Activated CD8-positive, alpha-beta memory T cell treated with anti-CD3 and anti-CD28 coated beads for 1 hour (primary cell): Measurements from ENCODE around the gene TMPRSS6.

Experiments used
- DNase-seq, 2 donors: peaks; one replicate each; pipeline ENCODE4 v3.0.0-alpha.2; 2020; ENCODE audit warnings: low read depth in 1 of 2; ENCODE audit errors: extremely low read depth in 1 of 2

The TMPRSS6 gene

GRCh38 chr22:37032535-37033460, 76.7 kb downstream of the TMPRSS6 start:
- DNase-seq, result no peak

- DNase-seq, result no peak
These were observed 77.4 kb downstream of the TMPRSS6 start for GRCh38 chr22:37032134-37032534.

- no peak for DNase-seq
These were observed 78.8 kb downstream of the TMPRSS6 start for GRCh38 chr22:37030560-37031281.

DNA sequence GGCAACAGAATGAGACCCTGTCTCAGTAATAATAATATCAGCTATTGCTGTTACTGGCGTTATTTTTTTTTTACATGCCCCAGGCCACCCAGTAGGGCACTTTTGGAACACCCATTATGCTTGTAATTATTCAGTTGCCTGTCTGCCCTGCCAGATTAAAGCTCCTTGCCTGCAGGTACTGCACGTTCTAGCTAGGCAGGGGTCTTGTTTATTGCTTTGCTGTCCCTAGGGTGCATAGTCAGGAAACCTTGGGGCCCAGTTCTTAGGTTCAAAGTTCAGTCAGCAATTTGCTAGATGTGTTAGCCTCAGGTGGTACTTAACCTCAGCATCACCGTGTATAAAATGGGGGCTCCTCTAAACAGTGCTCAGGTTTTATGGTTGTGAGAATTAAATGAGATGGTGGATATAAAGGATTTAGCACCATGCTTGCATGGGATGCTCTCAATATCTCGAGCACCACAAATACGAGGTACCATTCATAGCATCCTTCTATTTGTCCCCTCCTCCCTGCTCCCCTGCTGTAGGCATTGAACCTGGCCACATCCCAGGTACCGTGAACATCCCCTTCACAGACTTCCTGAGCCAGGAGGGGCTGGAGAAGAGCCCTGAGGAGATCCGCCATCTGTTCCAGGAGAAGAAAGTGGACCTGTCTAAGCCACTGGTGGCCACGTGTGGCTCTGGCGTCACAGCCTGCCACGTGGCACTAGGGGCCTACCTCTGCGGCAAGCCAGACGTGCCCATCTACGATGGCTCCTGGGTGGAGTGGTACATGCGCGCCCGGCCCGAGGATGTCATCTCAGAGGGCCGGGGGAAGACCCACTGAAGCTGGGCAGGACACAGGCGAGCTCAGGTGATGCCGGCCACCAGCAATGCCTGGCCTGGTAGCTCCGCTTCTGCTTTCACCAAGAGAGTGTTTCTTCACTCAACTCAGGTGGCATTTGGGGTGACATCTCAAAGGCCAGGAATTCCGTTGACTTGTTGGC, 80.5 kb downstream of the TMPRSS6 start:
- DNase-seq, result no peak

DNA sequence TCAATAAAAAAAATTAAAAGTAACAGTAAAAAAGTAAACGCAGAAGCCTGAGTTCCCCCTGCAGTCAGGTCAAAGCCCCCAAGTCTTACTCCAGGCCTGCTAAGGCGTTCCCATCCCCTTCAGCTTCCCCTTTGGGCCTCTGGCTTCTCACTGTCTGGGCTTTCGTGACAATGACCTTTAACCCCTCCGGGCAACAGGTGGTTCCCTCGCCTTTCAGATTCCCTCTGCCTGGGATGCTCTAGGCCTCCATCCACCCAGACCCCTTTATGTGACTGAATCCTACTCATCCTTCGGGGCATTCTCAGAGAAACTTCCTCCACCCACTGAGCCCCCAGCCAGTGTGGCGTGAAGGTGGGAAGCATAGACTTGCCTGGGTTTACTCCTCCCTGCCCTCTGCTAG, 82.0 kb downstream of the TMPRSS6 start:
- DNase-seq, result no peak

DNA sequence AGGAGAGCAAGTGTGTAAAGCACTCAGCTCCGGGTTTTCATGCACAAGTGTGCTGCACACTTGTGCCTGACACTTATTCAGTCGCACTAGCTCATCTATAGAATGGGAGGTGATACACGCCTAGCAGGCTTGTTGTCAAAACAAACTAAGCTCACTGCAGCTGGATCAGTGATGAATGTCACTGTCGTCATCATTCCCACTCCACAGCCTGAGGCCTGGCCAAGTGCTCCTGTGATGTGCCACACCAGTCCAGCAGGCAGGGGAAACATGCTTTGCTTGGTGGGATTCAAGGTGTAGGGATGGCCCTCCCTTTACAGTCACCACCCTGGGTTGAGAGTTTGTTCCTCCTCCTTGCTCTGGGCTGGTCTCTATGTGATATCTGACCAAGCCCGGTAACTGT, 83.2 kb downstream of the TMPRSS6 start:
- no peak for DNase-seq

DNA sequence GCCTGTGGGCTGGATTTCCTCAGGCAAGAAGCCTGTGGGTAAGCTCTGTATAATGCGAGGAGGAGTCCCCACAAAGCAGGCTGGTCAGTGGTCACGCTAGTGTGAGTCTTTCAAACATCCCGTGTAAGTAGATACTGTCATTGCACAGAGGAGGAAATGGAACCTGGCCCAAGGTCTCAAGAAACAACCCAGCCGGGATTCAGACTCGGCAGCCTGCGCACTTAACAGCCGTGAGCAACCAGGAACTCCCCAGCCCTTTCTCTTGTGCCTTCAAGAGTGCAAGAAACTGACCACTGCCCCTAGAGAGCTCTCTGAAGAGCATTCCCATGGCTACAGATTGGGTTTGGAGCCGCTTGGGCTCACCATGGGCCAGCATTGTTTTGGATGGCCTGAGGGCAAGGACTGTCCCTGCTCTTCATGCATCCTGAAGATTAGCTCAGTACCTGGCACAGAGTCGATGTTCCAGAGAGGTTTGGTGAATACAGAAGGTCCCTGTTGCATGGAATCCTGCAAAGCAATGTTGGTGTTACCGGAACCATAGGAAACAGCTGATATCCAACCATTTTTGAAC, 83.9 kb downstream of the TMPRSS6 start:
- DNase-seq, result no peak

DNA sequence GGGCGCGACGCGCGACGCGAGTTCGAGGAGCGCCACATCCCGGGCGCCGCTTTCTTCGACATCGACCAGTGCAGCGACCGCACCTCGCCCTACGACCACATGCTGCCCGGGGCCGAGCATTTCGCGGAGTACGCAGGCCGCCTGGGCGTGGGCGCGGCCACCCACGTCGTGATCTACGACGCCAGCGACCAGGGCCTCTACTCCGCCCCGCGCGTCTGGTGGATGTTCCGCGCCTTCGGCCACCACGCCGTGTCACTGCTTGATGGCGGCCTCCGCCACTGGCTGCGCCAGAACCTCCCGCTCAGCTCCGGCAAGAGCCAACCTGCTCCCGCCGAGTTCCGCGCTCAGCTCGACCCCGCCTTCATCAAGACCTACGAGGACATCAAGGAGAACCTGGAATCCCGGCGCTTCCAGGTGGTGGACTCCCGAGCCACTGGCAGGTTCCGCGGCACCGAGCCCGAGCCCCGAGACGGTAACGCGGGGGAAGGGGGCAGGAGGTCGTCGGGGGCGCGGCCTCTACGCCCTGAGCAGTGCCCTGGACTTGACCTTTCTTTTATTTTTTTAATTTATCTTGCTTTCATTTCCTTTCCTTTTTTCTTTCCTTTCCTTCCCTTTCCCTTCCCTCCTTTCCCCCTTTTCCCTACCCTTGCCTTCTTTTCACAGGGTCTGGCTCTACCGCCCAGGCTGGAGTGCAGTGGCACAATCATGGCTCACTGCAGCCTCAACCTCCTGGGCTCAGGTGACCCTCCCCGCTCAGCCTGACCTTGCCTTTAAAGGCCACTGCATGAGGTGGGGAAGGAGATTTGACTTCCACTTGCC, 85.0 kb downstream of the TMPRSS6 start:
- no peak for DNase-seq

GRCh38 chr22:37023743-37024338, 85.7 kb downstream of the TMPRSS6 start:
- no peak for DNase-seq

GRCh38 chr22:37022483-37023337, 86.8 kb downstream of the TMPRSS6 start:
- no peak for DNase-seq

DNA sequence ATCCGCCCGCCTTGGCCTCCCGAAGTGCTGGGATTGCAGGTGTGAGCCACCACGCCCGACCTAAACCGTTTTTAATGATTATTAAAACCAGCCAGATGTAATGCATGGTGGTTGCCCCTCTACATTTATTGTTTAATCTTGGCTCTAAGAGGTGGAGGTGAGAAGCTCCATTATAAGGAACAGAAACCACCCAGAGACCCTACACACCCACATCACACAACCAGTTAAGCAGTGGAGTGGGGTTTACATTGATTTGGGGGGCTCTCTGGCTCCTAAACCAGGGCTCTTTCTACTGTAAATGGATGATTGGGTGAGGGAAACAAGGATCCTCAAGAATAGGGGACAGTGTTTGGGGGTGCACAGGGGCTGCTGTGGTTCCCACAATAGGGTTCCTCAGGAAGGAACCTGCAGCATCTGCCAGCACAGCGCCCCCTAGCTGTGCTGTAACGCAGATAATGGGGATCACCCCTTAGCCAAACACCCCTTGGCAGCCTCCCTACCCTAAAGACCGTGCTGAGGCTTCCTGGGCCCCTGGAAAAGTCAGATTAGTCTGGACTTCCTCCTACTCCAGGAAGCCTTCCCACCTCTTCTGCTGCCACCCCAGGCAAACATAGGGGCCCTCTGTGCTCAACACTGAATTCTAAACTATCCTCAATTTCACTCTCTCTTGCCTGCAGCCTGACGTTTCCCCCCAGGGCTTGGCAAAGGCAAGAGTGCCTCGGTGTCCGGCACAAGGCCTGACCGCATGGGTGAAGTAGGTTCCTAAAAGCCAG, 87.6 kb downstream of the TMPRSS6 start:
- DNase-seq, result peak; percentile 10 to 39

- DNase-seq, result no peak
These were observed 88.5 kb downstream of the TMPRSS6 start for GRCh38 chr22:37021041-37021440.

- DNase-seq, result no peak
These were observed 89.4 kb downstream of the TMPRSS6 start for GRCh38 chr22:37020192-37020479.

DNA sequence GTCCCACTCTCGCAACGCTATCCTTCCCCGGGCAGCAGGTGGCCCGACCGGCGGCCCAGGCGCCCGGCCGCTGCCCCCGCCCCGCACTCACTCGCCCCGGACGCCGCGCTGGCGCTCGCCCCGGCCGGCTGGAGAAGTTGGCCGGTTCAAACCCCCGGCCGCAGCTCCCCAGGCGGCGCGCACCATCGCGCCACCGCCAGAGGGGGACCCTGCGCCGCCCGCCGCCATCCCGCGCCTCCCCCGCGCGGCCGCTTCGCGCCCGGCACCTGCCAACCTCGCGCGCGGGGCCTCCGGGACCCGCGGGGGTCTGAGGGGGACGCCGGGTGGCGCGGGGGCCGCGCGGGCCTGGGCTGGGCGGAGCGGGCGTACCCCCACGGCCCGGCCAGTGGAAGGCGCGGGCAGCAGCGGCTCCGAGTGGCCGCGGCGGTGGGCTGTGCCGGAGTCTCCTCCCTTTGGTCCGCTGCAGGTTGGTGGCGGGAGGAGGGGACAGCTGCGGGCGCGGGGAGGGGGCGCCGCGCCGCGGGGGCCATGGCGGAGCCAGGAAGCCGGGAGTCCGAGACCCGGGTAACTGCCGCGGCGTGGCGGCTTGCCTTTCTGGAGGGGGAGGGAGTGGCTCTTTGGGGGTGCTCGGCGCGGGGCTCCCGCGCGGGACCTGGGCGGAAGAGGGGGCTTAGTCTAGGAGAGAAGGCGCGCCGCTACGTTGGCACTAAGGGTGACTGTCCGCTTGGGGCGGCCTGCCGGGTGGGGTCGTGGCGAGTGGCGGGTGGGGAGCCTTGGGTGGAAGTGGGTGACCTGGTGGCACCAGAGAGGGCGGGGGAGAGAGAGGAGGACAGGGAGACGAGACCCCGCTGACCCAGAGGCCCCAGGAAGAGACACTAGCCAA, 90.0 kb downstream of the TMPRSS6 start, which contains the start of the genes MPST and TST:
MPST (plus strand) TSS at position 434 of the 883 bp plus-strand sequence; CDS start at position 529, 95 bp downstream.
TST (minus strand) TSS at position 139 of the 883 bp plus-strand sequence. CDS start 715 bp downstream, outside the sequence.
- no peak for DNase-seq

DNA sequence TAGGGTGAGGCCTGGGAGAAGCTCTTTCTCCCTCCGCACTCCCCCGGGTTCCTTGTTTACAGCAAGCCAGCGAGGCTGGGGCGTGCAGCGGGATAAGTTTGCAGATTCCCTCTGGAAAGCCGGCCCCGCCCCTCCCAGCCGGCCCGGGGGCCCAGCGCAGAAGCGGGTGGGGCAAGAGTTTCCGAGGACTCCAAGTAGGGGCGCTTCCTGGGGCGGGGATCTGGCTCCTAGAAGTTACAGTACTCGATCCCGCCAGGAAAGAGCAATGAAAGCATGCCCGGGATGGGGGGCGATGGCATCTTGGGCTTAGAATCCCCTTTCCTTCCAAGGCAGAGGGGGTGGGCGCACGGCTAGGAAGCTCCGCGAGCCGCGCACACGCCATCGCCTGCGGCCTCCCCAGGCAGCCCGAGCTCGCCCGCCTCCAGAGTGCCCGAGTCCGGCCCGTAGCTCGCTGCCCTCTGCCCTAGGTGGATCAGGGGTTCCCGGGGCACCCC, 90.7 kb downstream of the TMPRSS6 start:
- DNase-seq, result no peak

GRCh38 chr22:37018086-37018814, 91.3 kb downstream of the TMPRSS6 start:
- DNase-seq, result no peak
